GM19438 (cell line): Measurements from ENCODE around the gene PDE11A.

ENCODE experiments used
- ATAC-seq: cut with Tn5 transposase; IDR thresholded peaks from one replicate; pipeline ENCODE4 v1.9.1; 2021; ENCODE audit warnings: low read depth; ENCODE audit not compliant: unreplicated experiment

The PDE11A gene

DNA sequence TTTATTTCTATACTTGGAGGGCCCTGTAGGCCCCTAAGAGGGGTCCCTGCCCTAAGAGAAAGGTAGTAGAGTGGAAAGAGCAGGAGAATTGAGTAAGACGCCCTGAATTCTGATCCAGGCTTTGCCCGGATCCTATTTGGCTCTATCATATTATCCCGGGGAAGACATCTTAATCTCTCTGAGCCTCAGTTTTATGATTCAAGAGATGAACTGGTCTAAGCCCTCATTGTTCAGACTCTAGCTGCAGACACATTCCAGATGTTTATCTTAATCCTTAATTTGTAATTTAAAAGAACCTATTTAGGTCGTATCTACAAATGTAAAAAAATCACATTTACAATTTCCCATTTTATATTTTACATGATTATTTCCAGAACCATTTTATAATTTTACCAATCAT is 459.9 kb downstream of the PDE11A start:
- no peak for ATAC-seq

GRCh38 chr2:177611310-177611886 is 461.2 kb downstream of the PDE11A start:
- ATAC-seq: no peak

GRCh38 chr2:177610813-177611212 is 461.8 kb downstream of the PDE11A start:
- ATAC-seq: no peak

DNA sequence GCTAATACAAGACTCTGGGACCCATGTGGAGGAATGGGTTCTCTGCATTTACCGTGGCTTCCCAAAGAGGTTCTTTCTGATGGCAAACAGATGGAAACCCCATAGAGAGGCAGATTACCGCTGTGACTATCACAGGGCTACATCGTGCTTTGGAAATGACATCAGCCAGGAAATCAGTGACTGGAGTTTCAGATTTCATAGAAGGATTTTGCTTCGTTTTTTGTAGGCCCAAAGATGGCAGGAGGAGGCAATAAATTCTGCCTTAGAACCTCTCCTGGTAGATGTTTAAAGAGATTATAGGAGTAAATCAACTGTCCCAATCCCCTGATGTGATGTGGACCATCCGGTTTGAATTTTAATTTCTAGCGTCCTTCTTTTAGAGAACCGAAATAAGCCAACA is 465.9 kb downstream of the PDE11A start:
- no peak for ATAC-seq

DNA sequence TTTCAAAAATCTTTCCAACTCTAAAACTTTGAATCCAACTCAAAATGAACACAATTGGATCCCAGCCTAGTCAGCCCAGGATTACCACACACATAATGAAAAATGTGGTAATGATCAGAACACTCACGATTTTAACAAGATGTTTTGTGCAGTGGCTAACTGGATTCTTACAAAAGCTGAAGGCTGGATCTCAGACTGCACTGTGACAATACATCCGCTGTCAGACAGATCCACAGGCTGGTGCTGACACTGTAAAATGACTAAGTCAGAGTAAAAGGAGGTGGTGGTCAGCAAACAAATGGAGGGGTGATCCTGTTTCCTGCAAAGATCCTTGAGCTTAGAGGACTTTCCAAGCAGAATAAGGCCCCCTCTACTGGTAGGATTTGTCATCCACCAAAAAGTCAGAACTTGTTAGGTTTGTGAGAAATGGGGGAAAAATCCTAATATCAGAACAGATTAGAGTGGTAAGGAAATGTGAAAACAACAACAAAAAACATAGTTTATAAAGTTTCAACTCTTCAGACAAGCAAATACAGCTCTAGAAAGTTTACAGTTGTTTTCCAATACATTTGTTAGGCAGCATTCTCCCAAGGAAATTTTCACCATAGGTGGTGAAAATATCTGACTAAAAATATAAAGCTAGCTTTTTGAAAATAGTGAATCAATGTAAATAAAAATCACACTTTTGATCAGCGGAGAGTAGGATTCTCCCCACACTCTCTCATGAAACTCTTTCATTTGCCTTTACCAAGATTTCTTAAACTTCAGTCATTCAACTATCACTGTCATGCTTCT is 468.1 kb downstream of the PDE11A start:
- ATAC-seq: no peak

- ATAC-seq: no peak
Observed at GRCh38 chr2:177603768-177604167, 468.8 kb downstream of the PDE11A start.

DNA sequence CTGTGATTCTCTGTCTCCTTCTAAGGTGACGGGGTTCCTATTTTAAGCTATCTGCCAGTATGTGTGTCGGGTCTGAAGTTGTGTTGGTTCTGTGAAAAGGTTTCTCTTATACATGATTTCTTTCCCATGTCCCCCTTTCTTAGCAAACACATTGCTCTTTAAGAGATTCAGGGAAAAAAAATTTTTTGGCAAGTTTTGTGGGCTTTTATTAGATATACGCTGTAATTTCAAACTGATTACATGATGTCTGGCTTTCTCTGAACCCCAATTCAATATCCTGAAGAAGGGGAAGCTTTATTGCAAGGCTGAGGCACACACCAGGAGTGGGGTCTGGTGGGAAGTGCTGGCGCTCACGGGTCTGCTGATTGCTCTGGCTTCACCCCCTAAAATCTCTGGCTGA is 469.4 kb downstream of the PDE11A start:
- no peak for ATAC-seq

GRCh38 chr2:177602611-177603164 is 469.9 kb downstream of the PDE11A start:
- ATAC-seq: no peak

GRCh38 chr2:177600917-177601316 is 471.7 kb downstream of the PDE11A start:
- no peak for ATAC-seq

DNA sequence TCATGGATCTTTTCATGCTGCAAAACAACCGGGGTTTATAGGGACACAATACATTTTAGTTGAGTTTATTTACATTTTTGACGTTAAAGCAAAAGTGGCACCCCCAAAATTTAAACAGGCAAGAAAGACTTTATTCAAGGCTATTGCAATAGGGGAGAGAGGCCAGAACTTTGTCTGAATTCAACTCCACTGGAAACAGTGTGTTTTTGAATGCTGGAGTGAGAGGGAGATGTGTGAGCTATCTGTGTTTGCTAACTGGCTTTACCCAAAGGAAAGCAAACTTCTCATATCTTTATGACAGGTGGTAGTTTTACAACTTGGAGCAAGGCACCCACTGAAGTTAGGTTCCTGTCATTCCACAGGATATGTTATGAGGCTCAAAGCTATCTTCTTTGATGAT is 472.6 kb downstream of the PDE11A start:
- ATAC-seq: no peak

DNA sequence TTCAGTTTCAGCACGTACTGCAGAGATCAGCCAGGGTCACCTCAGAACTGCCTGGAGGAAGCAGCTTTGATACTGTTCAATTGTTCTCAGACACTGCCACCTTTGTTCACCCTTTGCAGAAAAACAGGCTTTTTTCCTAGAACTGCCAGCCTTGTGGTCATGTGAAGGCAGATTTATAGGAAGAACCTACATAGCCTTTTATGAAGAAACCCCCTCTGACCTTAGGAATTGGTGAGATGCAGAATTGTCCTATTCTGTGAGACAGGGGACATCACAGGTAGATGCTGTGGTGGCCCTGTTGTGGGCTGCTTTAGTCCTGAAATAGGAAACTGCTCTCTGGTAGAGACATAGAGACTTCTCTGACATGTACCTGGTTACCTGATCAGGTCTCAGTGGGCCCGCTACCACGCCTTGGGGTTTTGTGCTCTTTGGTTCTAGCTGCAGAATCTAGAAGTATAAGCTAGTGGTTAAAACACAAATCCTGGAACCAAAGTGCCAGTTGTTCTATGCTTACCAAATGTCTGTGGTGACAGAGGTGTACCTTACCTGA is 473.4 kb downstream of the PDE11A start:
- ATAC-seq: no peak

DNA sequence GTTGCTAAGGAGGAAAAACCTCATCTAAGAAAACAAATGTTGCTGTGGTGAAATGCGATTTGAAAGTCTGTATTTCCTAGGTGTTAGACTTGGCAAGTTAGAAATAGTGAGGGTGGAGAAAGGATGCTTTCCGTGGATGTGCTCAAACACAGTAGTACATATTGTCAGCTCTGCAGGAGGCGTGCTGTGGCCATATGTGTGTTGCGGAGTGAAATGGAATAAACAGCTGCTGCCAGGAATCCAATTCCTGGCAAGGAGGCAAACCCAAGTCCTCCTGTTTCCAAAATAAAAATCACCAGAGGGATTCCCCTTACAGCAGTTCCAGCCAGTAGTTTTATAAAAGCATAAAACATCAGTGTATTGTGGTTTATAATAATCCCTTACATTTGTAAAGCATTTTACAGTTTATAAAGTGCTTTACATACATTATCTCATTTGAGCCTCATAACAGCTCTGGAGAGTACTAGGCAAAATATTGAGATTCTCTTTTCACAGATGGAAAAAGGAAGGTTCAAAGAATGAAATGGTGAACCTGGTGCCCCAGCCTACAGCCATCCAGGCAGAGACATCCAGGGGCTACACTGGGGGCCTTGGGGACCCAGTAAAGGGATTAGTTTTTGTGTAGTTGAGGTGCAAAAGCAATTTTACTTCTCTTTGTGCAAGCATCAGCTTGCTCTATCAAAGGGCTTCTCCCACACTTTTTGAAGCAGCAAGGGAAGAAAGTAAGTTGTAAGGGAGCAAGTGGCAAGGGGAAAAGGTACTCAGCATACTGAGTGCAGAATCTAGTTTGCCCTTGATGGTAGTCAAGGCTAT is 474.0 kb downstream of the PDE11A start:
- no peak for ATAC-seq

DNA sequence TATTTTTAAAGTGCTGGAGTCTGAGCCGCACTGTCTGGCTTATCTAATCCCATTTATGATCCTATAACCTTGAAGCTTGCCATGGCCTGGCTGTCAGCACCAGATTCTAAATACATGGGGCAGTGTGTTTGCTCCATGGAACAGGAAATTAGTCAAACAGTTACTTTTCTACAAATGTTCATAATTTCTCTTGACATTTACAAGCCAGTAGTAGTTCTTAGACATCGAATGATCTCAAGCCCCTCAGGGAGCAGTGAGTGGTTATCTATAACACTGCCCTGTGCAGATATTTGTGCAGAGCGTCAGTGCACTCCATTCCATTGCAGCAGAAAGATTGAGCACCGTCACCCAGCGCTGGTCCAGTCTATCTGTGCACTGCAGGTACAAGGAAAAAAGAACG is 474.8 kb downstream of the PDE11A start:
- no peak for ATAC-seq

DNA sequence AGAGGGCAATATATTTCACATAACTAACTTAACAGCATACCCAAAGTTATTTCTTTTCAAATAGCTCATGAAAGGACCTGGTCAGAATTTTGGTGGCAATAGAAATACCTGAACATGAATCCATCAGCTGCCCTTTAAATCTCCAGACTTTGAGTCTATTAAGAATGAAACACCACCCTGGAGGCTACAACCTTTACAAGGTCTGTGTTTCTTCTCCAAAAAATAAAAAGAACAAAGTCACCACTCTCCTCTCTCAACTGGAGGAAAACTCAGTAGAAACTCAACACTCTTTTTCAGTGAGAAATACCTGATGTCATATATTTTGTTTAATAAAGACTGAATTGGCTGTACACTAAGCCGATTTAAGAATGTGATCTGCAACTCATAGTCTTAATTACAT is 475.7 kb downstream of the PDE11A start:
- no peak for ATAC-seq

DNA sequence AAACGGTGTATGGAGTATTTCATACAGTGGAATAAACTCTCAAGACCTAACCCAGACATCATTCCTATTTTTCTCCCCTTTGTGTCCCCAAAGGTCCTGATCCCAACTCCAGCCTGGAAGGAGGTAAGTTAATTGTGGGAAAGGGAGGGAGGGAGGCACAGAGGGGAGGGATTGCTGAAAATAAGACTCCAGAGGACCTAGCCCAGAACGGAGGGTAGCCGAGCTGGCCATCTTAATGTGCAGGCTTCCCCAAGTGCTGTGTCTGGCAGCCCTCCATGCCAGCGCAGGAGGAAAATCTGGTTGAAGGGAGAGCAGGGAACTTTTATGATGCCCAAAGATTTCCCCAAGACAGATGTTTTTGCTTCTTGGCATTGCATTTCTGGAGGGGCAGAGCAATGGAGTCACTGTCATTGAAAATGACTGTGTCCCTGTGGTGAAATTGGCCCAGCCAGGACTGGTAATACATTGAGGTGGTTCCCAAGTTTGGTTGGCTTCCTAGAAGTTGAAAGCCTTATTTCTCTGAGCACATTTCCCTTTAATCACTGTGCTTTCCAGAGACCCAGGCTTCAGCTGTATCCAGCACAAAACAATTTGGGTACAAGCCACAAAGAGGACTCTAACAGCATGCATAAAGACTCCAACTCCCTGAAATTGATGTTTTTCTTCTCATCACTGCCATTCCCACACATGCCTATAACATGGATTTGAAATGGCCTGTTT is 477.3 kb downstream of the PDE11A start:
- ATAC-seq: no peak

DNA sequence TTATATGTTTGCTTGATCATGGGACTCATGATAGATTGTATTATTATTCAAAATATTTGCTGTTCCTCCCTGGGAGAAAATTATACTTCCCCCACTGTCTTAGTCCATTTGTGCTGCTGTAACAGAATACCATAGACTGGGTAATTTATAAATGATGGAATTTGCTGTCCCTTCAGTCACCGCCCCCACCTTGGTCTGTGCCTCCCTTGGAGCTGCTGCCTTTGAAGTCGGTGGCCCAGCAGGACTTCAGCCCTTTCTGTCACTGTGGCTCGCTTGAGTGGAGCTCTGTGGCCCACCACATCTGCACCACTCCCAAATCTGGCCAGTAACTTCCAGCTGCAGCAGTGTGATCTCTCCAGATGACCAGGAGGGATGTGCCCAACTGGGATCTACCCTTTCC is 479.2 kb downstream of the PDE11A start:
- no peak for ATAC-seq

- no peak for ATAC-seq
Observed at GRCh38 chr2:177592945-177593344, 479.6 kb downstream of the PDE11A start.

GRCh38 chr2:177592397-177592796 is 480.2 kb downstream of the PDE11A start:
- ATAC-seq: no peak

GRCh38 chr2:177589186-177589585 is 483.4 kb downstream of the PDE11A start:
- no peak for ATAC-seq

DNA sequence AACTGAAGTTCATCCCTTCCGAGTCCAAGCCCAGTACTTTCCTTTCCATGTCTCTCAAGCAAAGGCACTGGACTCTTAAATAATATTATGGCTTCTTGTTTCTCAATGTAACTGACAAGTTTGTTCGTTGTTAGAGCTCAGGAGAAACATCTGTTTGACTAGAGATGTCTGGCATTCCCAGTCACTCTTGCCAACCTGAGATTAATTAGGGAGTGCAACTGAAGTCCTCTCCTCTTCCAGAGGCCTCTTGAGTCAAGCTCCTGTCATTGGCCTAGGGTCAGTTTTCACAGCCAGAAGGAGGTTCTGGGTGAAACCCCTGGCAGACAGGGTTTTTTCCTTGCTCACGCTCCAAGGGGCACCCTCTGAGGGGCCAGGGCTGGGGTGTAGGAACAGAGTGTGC is 483.9 kb downstream of the PDE11A start:
- no peak for ATAC-seq
